CD4-positive, alpha-beta T cell (primary cell): ENCODE results near the gene TMEM176A. TPM values are rescaled to one million over a fixed set of nuclear protein-coding genes. Genes with fewer than 3 reads are reported as not detected.

Source experiments
- ATAC-seq: fragments of 200-7000 bp; cut with Tn5 transposase; one replicate; pipeline ENCODE4 v1.10.0; 2022; ENCODE audit warnings: mild to moderate bottlenecking; ENCODE audit not compliant: poor library complexity
- CTCF ChIA-PET: fragments of 350-600 bp; sonication (Branson Sonifier 250); formaldehyde crosslinking; loops from one replicate; lab custom pipeline; 2021; ENCODE audit warnings: antibody characterized with exemption, inconsistent platforms; lab: Charles Lee
- POLR2A ChIA-PET: fragments of 350-600 bp; sonication (Branson Sonifier 250); formaldehyde crosslinking; loops from one replicate; lab custom pipeline; 2021; ENCODE audit warnings: antibody characterized with exemption, inconsistent platforms; lab: Charles Lee
- DNase-seq, 14 experiments: peaks; one replicate each; pipeline ENCODE4 v3.0.0-alpha.2; 2013 to 2020; ENCODE audit warnings: mixed read lengths in 2 of 14
- H3K27ac ChIP-seq, 2 donors: one replicate each; pipeline versions ENCODE4 v1.5.1 to v1.7.0; 2013; ENCODE audit warnings: low read length in 2 of 2, low read depth in 1 of 2, mild to moderate bottlenecking in 1 of 2
- H3K27me3 ChIP-seq, 2 experiments: 1 replicate in 1 of 2; 2 replicates in 1 of 2; pipeline versions ENCODE4 v1.6.1 to v1.7.0; 2013; ENCODE audit warnings: low read length in 2 of 2, control low read depth in 1 of 2, mild to moderate bottlenecking in 1 of 2, moderate library complexity in 1 of 2; ENCODE audit not compliant: insufficient read depth in 2 of 2, control insufficient read depth in 1 of 2
- H3K36me3 ChIP-seq: one replicate; pipeline ENCODE4 v1.6.1; 2013; ENCODE audit warnings: low read length, control low read depth; ENCODE audit not compliant: insufficient read depth
- H3K4me1 ChIP-seq: one replicate; pipeline ENCODE4 v1.6.1; 2013; ENCODE audit warnings: low read length, control low read depth; ENCODE audit not compliant: insufficient read depth
- H3K4me3 ChIP-seq: one replicate; pipeline ENCODE4 v1.5.1; 2013; ENCODE audit warnings: mild to moderate bottlenecking, low read length, moderate library complexity
- H3K9me3 ChIP-seq, 2 experiments: 1 replicate in 1 of 2; 2 replicates in 1 of 2; pipeline versions ENCODE4 v1.6.1 to v1.7.0; 2013; ENCODE audit warnings: low read length in 2 of 2, mild to moderate bottlenecking in 2 of 2, control low read depth in 1 of 2, moderate library complexity in 1 of 2; ENCODE audit not compliant: control insufficient read depth in 1 of 2, insufficient read depth in 1 of 2
- H3K27ac Mint-ChIP-seq: one replicate; pipeline ENCODE4 v1.8.0; 2020; ENCODE audit warnings: mixed read lengths
- H3K27me3 Mint-ChIP-seq: one replicate; pipeline ENCODE4 v1.8.0; 2021; ENCODE audit warnings: mixed read lengths
- H3K36me3 Mint-ChIP-seq: one replicate; pipeline ENCODE4 v1.8.0; 2021; ENCODE audit warnings: low read depth, mixed read lengths
- H3K4me1 Mint-ChIP-seq: one replicate; pipeline ENCODE4 v1.8.0; 2021; ENCODE audit warnings: low read depth, mixed read lengths
- H3K4me3 Mint-ChIP-seq: one replicate; pipeline ENCODE4 v1.8.0; 2020; ENCODE audit warnings: mild to moderate bottlenecking, mixed read lengths
- H3K9me3 Mint-ChIP-seq: one replicate; pipeline ENCODE4 v1.8.0; 2020; ENCODE audit warnings: mixed read lengths
- CTCF ChIP-seq: fragments of 200-600 bp; IDR thresholded peaks from one replicate; pipeline ENCODE4 v1.8.0; 2022; ENCODE audit warnings: antibody characterized with exemption, mild to moderate bottlenecking
- intact Hi-C, 2 experiments: fragments of 100-400 bp; cut with DNase I in 1 of 2; cut with micrococcal nuclease in 1 of 2; formaldehyde crosslinking; loops; one replicate each; pipeline versions ENCODE4 v1.15.1 to v1.9.0; 2023 to 2025; cut with DNase I, micrococcal nuclease
- total RNA-seq, 174 experiments: library from RNA in 2 of 174; stranded (reverse) in 2 of 174; gene quantifications; one replicate each; pipeline ENCODE4 v1.2.3 and lab custom pipeline; 2021 to 2026

Gene TMEM176A
- total RNA-seq, 2 experiments from 2014 or later = not detected

- H3K27me3 Mint-ChIP-seq = peaks cover 10% of the 10 kb centered on the region
- H3K27ac ChIP-seq = no peak overlapping the region
Observed at GRCh38 chr7:150784954-150785353, 15.6 kb upstream of the TMEM176A start.

DNA sequence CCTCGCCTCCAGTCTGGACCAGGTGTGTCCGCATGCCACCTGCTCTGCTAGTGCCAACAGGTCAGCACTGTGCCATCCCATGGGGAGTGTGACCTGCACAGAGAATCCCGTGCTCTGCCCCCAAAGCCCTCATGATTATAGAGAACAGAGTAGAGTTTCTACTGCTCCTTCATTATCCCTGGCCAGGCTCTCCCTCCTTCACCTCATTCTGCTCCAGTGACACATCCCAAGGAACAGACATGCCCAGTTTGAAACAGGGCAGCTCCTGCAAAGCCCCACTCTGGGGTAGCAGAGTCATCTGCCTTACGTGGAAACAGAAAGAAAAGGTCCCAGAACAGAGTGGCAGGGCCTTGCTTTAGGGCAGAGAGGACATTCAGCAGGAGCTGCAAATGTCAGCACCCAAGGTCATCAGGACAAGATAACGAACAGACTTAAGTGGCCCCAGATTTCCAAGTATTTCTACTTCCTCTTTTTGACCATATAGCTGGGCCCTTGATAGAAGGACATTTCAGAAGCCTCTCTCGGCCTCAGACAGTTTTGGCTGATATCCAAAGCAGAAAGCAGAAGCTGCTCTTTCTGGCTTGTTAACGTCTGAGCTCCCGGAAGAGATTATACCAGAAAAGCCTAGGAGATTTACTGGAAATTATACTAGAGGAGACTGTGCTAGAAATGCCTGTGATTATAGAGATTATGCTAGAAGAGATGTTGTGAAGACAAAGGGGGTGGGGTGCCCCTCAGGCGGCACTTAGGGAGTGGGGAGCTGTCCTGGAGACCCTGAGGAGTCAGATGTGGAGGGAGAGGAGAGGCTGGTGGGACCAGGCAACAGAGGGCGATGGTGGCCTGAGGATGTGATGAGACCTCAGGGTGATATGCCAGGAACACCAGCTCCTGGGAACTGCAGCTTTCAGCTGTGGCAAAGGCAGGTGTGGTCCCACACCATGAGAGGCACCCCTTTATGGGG, 13.0 kb upstream of the TMEM176A start:
- H3K9me3 ChIP-seq = no peaks in the 10 kb centered on the region
- Mint-ChIP-seq H3K27me3 (peaks cover 13% of the 10 kb centered on the region), H3K4me3 (no peak overlapping the region), H3K4me1 (no peaks in the 10 kb centered on the region), H3K36me3 (no peaks in the 10 kb centered on the region), H3K27ac (no peak overlapping the region), H3K9me3 (no peaks in the 10 kb centered on the region)
- ATAC-seq = no peak
- intact Hi-C loops = no loop called here
- no peaks in the 10 kb centered on the region for H3K4me1 ChIP-seq
- no peaks in the 10 kb centered on the region for H3K36me3 ChIP-seq
- peaks cover 0 to 3% of the 10 kb centered on the region in 2 experiments for H3K27me3 ChIP-seq
- ChIA-PET POLR2A (no interaction called here), CTCF (interaction anchor here (0.6 to 1.3 kb wide), 2 partner anchors 9 to 377 kb away, joined by 3 to 7 read pairs; no protein-coding TSS in a partner anchor)
- DNase-seq = peak in 3 of 14 experiments; percentile 16 to 56 (median 51)
- TF ChIP-seq CTCF = no peak
- no peak overlapping the region for H3K4me3 ChIP-seq
- H3K27ac ChIP-seq = no peak overlapping the region

More at GRCh38 chr7:150784954-150785353, 15.6 kb upstream of the TMEM176A start:
- POLR2A ChIA-PET = no interaction called here
- H3K4me1 Mint-ChIP-seq = no peaks in the 10 kb centered on the region
- no peak overlapping the region for H3K27ac Mint-ChIP-seq
- CTCF ChIA-PET = no interaction called here
- H3K4me3 Mint-ChIP-seq = no peak overlapping the region
- ATAC-seq = no peak
- Histone ChIP-seq H3K27me3 (peaks cover 0 to 3% of the 10 kb centered on the region in 2 experiments), H3K4me3 (no peak overlapping the region), H3K9me3 (no peaks in the 10 kb centered on the region), H3K4me1 (no peaks in the 10 kb centered on the region), H3K36me3 (no peaks in the 10 kb centered on the region)
- TF ChIP-seq CTCF = no peak
- intact Hi-C loops = no loop called here
- no peaks in the 10 kb centered on the region for H3K9me3 Mint-ChIP-seq
- peak in 1 of 14 experiments; percentile 37 for DNase-seq
- no peaks in the 10 kb centered on the region for H3K36me3 Mint-ChIP-seq

GRCh38 chr7:150788474-150789269, 11.9 kb upstream of the TMEM176A start:
- intact Hi-C loops = no loop called here
- no peaks in the 10 kb centered on the region for H3K4me1 Mint-ChIP-seq
- Histone ChIP-seq H3K27ac (no peak overlapping the region), H3K27me3 (peaks cover 3% of the 10 kb centered on the region in 2 experiments), H3K36me3 (no peaks in the 10 kb centered on the region), H3K4me3 (no peak overlapping the region), H3K4me1 (no peaks in the 10 kb centered on the region), H3K9me3 (no peaks in the 10 kb centered on the region)
- no peak overlapping the region for H3K4me3 Mint-ChIP-seq
- ChIA-PET POLR2A (no interaction called here), CTCF (no interaction called here)
- H3K27ac Mint-ChIP-seq = no peak overlapping the region
- H3K27me3 Mint-ChIP-seq = peaks cover 13% of the 10 kb centered on the region
- no peaks in the 10 kb centered on the region for H3K9me3 Mint-ChIP-seq
- ATAC-seq = no peak
- TF ChIP-seq CTCF = no peak
- DNase-seq = no peak
- no peaks in the 10 kb centered on the region for H3K36me3 Mint-ChIP-seq
